ENCODE data around the gene TRIM33.
"Not testable (repeated sequence)": the region's sequence is repeated elsewhere in the genome, so short reads cannot be mapped to it uniquely, and the experiment has no call there.

TRIM33 gene

DNA sequence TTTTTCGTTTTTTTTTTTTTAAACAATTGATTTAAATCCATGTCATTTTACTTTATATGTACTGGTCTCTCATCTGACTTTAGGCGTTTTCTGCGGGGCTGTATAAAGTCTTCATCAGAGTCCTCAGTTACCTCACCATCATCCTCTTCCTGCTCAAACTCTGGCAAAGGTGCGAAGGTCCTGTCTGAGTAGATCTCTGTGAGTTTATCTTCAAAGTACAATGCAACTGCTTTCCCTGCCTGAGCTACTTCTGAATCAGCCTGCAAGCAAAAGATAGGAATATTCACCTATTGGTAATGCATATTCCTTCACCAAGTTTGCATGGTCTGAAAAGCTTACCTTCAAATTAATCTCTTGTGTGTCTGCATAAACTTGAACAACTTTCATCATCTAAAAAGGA, 113.4 kb downstream of the TRIM33 start:
- DNase-seq (ENCODE audit: low read depth): no peak

DNA sequence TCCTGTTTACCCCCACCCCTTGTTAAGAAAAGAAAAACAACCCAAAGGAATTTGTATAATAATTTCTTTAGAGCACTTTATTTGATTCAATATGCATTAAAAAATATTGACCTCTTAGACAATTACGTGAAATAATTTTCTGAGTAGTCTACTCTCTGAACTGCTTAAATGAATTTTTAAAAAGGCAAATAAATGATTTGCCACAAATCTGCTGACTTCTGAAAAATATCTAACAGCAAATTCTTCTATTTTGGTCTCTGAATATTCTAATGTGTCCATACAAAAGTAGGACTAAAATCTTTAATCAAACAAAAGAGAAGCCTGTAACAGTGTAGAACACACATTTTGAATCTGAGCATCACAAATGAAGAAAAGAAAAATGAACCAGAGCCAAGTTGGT, 115.1 kb downstream of the TRIM33 start:
- DNase-seq (ENCODE audit: low read depth): no peak

GRCh38 chr1:114390960-114391359, 120.0 kb downstream of the TRIM33 start:
- no peak for DNase-seq (ENCODE audit: low read depth)

- DNase-seq (ENCODE audit: low read depth): no peak
Measured at GRCh38 chr1:114390361-114390760, 120.6 kb downstream of the TRIM33 start.

GRCh38 chr1:114388432-114389003, 122.5 kb downstream of the TRIM33 start:
- no peak for DNase-seq (ENCODE audit: low read depth)

- DNase-seq (ENCODE audit: low read depth): not testable (repeated sequence)
Measured at GRCh38 chr1:114387585-114387984, 123.4 kb downstream of the TRIM33 start.

GRCh38 chr1:114387010-114387360, 124.0 kb downstream of the TRIM33 start:
- no peak for DNase-seq (ENCODE audit: low read depth)

GRCh38 chr1:114386129-114387009, 124.6 kb downstream of the TRIM33 start:
- no peak for DNase-seq (ENCODE audit: low read depth)

DNA sequence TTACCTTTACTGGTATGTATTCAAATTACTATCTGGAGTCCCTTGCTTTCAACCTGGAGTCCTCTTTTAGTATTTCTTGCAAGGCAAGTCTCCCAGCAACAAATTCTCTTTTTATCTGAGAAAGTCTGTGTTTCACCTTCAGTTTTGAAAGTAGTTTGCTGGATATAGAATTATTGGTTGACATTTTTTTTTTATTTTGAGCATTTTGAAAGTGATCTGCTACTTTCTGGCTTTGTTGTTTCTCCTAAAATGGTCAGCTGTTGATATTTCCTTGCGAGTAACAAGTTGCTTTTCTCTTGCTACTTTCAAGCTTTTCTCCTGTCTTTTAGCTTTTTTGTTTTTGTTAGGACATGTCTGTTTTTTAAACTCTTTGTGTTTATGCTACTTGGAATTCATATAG, 126.1 kb downstream of the TRIM33 start:
- DNase-seq (ENCODE audit: low read depth): no peak

- DNase-seq (ENCODE audit: low read depth): no peak
Measured at GRCh38 chr1:114379987-114380386, 131.0 kb downstream of the TRIM33 start.

DNA sequence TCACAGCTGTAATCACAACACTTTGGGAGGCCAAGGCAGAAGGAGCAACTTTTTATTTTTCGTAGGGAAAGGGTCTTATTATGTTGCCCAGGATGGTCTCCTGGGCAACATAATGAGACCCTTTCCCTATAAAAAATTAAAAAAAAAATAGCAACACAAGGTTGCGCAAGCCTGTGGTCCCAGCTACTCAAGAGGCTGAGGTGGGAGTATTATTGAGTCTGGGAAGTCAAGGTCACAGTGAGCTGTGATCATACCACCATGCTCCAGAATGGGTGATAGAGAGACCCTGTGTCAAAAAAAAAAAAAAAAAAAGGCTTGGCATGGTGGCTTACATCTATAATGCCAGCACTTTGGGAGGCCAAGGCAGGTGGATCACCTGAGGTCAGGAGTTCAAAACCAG, 131.6 kb downstream of the TRIM33 start:
- DNase-seq (ENCODE audit: low read depth): no peak

GRCh38 chr1:114377356-114377755, 133.6 kb downstream of the TRIM33 start:
- DNase-seq (ENCODE audit: low read depth): no peak

GRCh38 chr1:114369930-114370329, 141.1 kb downstream of the TRIM33 start:
- no peak for DNase-seq (ENCODE audit: low read depth)

GRCh38 chr1:114369266-114369919, 141.6 kb downstream of the TRIM33 start:
- DNase-seq (ENCODE audit: low read depth): not testable (repeated sequence)

GRCh38 chr1:114368560-114369255, 142.3 kb downstream of the TRIM33 start:
- DNase-seq (ENCODE audit: low read depth): no peak

- DNase-seq (ENCODE audit: low read depth): no peak
Measured at GRCh38 chr1:114367810-114368209, 143.2 kb downstream of the TRIM33 start.

- not testable (repeated sequence) for DNase-seq (ENCODE audit: low read depth)
Measured at GRCh38 chr1:114363230-114363629, 147.8 kb downstream of the TRIM33 start.

GRCh38 chr1:114359791-114360190, 151.2 kb downstream of the TRIM33 start:
- no peak for DNase-seq (ENCODE audit: low read depth)

GRCh38 chr1:114355240-114355639, 155.8 kb downstream of the TRIM33 start:
- DNase-seq (ENCODE audit: low read depth): no peak

- DNase-seq (ENCODE audit: low read depth): no peak
Measured at GRCh38 chr1:114353262-114353661, 157.7 kb downstream of the TRIM33 start.

DNA sequence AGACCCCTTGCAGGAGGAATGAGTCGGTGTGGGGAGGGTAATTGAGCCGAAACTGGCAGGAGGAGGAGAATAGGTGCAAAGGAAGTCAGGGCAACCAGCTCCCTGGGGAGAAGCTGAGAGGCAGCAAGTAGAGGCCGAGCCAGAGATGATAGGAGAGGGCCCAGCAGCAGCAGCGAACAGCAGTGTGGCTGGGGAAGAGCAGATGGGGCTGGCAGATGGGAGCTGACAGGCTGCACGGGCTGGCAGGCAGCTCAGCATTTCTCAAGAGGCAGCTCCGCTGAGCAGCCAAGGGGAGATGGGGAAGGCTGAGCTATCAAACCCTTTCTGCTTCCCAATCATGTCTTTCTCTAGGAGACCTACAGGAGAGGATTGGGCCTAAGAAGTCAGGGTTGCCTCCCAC, 158.2 kb downstream of the TRIM33 start:
- no peak for DNase-seq (ENCODE audit: low read depth)

GRCh38 chr1:114350731-114351445, 160.1 kb downstream of the TRIM33 start:
- DNase-seq (ENCODE audit: low read depth): no peak

Data from stimulated activated CD8-positive, alpha-beta memory T cell treated with anti-CD3 and anti-CD28 coated beads, Interleukin-15, amount 100 ng/mL, for 1 hour (primary cell).